Calu3 (cell line): ENCODE data around the gene TMCO1. TPM values are rescaled to one million over a fixed set of nuclear protein-coding genes. Genes with fewer than 3 reads are reported as not detected.
"Not testable (repeated sequence)": the region's sequence is repeated elsewhere in the genome, so short reads cannot be mapped to it uniquely, and the experiment has no call there.

ENCODE experiments used
- BruUV-seq: library from RNA; stranded (reverse); fragments of 400-500 nt; replicated peaks from 2 replicates; lab custom pipeline; 2021; lab: Mats Ljungman, UMichigan
- CTCF ChIA-PET: fragments of 300-600 bp; sonication (Branson Sonifier 250); formaldehyde crosslinking; loops from one replicate; lab custom pipeline; 2022; ENCODE audit warnings: antibody characterized with exemption; lab: Charles Lee
- DNase-seq: peaks from one replicate; pipeline ENCODE4 v3.0.0; 2022
- H3K27ac Mint-ChIP-seq: one replicate; pipeline ENCODE4 v1.8.0; 2022; ENCODE audit warnings: mixed read lengths; ENCODE audit not compliant: unreplicated experiment
- H3K27me3 Mint-ChIP-seq: one replicate; pipeline ENCODE4 v1.8.0; 2022; ENCODE audit warnings: mixed read lengths; ENCODE audit not compliant: unreplicated experiment
- H3K36me3 Mint-ChIP-seq: one replicate; pipeline ENCODE4 v1.8.0; 2022; ENCODE audit warnings: mild to moderate bottlenecking, moderate library complexity, mixed read lengths; ENCODE audit not compliant: insufficient read depth, unreplicated experiment
- H3K4me1 Mint-ChIP-seq: one replicate; pipeline ENCODE4 v1.8.0; 2022; ENCODE audit warnings: mild to moderate bottlenecking, low read depth, mixed read lengths; ENCODE audit not compliant: unreplicated experiment
- H3K4me3 Mint-ChIP-seq: one replicate; pipeline ENCODE4 v1.8.0; 2022; ENCODE audit warnings: mild to moderate bottlenecking, low read depth, moderate library complexity, mixed read lengths; ENCODE audit not compliant: unreplicated experiment
- H3K9me3 Mint-ChIP-seq: one replicate; pipeline ENCODE4 v1.8.0; 2022; ENCODE audit warnings: low read depth, mixed read lengths; ENCODE audit not compliant: unreplicated experiment
- CTCF ChIP-seq: fragments of 200-600 bp; IDR thresholded peaks from one replicate; pipeline ENCODE4 v1.8.0; 2022; ENCODE audit warnings: antibody characterized with exemption; ENCODE audit not compliant: unreplicated experiment
- intact Hi-C: fragments of 100-400 bp; cut with micrococcal nuclease; formaldehyde crosslinking; loops from one replicate; pipeline ENCODE4 v1.10.0; 2022; ENCODE audit not compliant: unreplicated experiment
- total RNA-seq: library from RNA; stranded (reverse); gene quantifications from 2 replicates; pipeline ENCODE4 v1.2.3, GENCODE V29; 2022

TMCO1 gene
- total RNA-seq, 1 experiment from 2014 or later, result 157 TPM

DNA sequence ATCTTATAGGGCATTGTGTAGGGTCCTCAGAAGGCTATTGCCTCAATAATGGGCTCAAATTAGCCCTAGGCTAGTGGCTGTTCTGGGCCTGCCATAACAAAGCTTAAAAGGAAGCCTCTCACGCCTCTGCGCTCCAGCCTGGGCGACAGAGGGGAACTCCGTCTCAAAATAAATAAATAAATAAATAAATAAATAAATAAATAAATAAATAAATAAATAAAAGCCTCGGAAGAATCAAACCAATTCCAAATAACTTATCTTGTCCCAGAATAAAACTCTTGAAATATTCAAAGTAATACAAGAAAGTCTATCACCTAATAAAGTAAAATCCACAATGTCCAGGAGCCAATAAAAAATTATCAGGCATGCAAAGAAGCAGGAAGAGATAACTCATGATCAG, 55.9 kb downstream of the TMCO1 start:
- no peak for DNase-seq
- Mint-ChIP-seq H3K9me3 (peaks cover 5% of the 10 kb centered on the region), H3K4me1 (no peaks in the 10 kb centered on the region), H3K4me3 (no peak overlapping the region), H3K36me3 (no peaks in the 10 kb centered on the region), H3K27ac (no peak overlapping the region), H3K27me3 (no peaks in the 10 kb centered on the region)
- CTCF ChIA-PET, result no interaction called here
- no peak for TF ChIP-seq CTCF
- intact Hi-C loops, result no loop called here
- no TSS peak for BruUV-seq

DNA sequence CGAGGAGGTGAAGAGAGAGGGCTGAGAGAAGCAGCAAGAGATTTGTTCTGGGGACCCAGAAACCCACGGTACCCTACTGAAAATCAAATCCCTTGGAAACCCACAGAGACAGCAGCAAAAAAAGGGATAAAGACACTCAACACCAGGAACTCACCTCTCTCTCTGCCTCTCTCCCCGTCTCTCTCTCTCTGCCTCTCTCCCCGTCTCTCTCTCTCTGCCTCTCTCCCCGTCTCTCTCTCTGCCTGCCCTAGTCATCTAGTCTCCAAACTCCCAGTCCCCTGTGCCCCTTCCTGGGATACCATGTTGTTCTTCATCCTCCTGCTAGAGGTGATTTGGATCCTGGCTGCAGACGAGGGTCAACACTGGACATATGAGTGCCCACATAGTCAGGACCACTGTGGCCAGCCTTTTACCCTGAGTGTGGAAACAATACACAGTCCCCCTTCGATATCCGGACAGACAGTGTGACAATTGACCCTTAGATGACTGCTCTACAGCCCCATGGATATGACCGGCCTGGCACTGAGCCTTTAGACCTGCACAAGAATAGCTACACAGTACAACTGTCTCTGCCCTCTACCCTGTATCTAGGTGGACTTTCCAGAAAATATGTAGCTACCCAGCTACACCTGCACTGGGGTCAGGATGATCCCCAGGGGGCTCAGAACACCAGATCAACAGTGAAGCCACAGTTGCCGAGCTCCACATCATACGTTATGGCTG, 60.5 kb downstream of the TMCO1 start:
- Mint-ChIP-seq H3K9me3 (peaks cover 2% of the 10 kb centered on the region), H3K27me3 (no peaks in the 10 kb centered on the region), H3K4me1 (no peaks in the 10 kb centered on the region), H3K4me3 (no peak overlapping the region), H3K27ac (no peak overlapping the region), H3K36me3 (no peaks in the 10 kb centered on the region)
- CTCF ChIA-PET, result no interaction called here
- no peak for TF ChIP-seq CTCF
- no peak for DNase-seq
- intact Hi-C loops, result no loop called here
- BruUV-seq, result no TSS peak

GRCh38 chr1:165703648-165704047, 65.0 kb downstream of the TMCO1 start:
- intact Hi-C loops, result no loop called here
- no peaks in the 10 kb centered on the region for H3K4me1 Mint-ChIP-seq
- CTCF ChIA-PET, result interaction anchor here (0.6 kb wide), 1 partner anchor 171 kb away, joined by 5 read pairs; no protein-coding TSS in a partner anchor
- no peak overlapping the region for H3K27ac Mint-ChIP-seq
- H3K36me3 Mint-ChIP-seq, result peaks cover 3% of the 10 kb centered on the region
- no peak overlapping the region for H3K4me3 Mint-ChIP-seq
- H3K27me3 Mint-ChIP-seq, result no peaks in the 10 kb centered on the region
- H3K9me3 Mint-ChIP-seq, result no peaks in the 10 kb centered on the region
- no peak for TF ChIP-seq CTCF
- no TSS peak for BruUV-seq
- DNase-seq, result no peak

GRCh38 chr1:165701922-165702321, 66.7 kb downstream of the TMCO1 start:
- DNase-seq, intact Hi-C loops, H3K4me3 Mint-ChIP-seq, H3K9me3 Mint-ChIP-seq, H3K4me1 Mint-ChIP-seq, BruUV-seq, H3K27me3 Mint-ChIP-seq, H3K27ac Mint-ChIP-seq: not testable (repeated sequence)
- peaks cover 15% of the 10 kb centered on the region for H3K36me3 Mint-ChIP-seq
- CTCF ChIA-PET, result interaction anchor here (0.5 to 0.7 kb wide), 3 partner anchors 104 to 1044 kb away, joined by 3 to 6 read pairs (median 3); no protein-coding TSS in a partner anchor

GRCh38 chr1:165699577-165699976, 69.1 kb downstream of the TMCO1 start:
- Mint-ChIP-seq H3K27ac (no peak overlapping the region), H3K9me3 (no peaks in the 10 kb centered on the region), H3K27me3 (no peaks in the 10 kb centered on the region), H3K36me3 (peaks cover 15% of the 10 kb centered on the region), H3K4me3 (no peak overlapping the region), H3K4me1 (peaks cover 14% of the 10 kb centered on the region)
- no TSS peak for BruUV-seq
- no peak for DNase-seq
- intact Hi-C loops, result loop anchor here (5.0 kb wide), 2 partner anchors 52 to 97 kb away; no protein-coding TSS in a partner anchor
- TF ChIP-seq CTCF, result no peak
- CTCF ChIA-PET, result no interaction called here
